ENCODE data around the gene GHR. TPM values are rescaled to one million over a fixed set of nuclear protein-coding genes. Genes with fewer than 3 reads are reported as not detected.

The GHR gene
- total RNA-seq, 1 experiment from 2014 or later, result 2.2 TPM

DNA sequence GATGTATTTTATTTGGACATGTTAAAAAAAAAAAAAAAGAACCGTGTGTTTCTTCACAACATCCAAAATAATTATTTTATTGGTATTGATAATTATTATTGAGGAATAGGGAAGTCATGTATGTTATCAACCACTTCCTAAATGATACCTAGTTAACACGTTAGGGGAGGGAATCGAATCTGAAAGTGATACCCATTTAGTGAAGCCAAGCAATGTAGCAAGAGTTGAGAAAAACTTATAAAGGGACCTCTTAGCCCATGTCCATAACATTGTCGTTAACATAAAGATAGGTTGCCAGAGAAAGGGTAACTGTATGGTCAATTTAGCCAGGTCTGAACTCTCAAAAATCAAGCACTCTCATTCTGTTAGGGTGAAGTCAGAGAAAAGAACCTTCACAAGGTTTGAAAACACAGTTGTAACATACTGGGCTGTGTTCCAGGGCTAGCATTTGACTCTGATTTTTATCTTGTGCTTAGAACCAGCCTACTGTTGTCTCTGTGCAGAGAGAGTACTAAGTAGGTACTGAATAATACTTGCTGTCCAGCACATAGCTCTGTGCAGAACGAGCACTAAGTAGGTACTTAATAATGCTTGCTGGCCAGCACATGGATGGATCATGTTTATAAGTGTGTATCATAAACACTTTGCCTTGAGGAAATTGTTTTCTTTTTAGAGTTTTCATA lies 60.4 kb downstream of the GHR start:
- Histone ChIP-seq H3K4me2 (ENCODE audit: low read length) (no peak overlapping the region), H2AFZ (ENCODE audit: low read length) (no peak overlapping the region), H3K36me3 (ENCODE audit: low read depth, low read length) (no peaks in the 10 kb centered on the region), H3K27ac (ENCODE audit: low read length) (no peak overlapping the region), H3K4me3 (ENCODE audit: low read length) (no peak overlapping the region), H3K4me1 (ENCODE audit: insufficient read depth, low read length) (peaks cover 5% of the 10 kb centered on the region; the same call in 1 of the 2 replicates), H4K20me1 (ENCODE audit: low read length) (no peaks in the 10 kb centered on the region), H3K27me3 (ENCODE audit: low read length) (no peaks in the 10 kb centered on the region), H3K79me2 (ENCODE audit: low read length) (no peaks in the 10 kb centered on the region), H3F3A (ENCODE audit: low read length, unreplicated experiment) (no peaks in the 10 kb centered on the region), H3K9me2 (replicated peaks; ENCODE audit: low read length) (no peaks in the 10 kb centered on the region), H3K9me3 (ENCODE audit: low read length) (no peaks in the 10 kb centered on the region), H3K9ac (ENCODE audit: low read length) (no peak overlapping the region)
- no peak for ATAC-seq
- DNase-seq, result no peak
- no TSS peak for BruUV-seq (replicated peaks)
- no peak for TF ChIP-seq EZH2phosphoT487 (IDR thresholded peaks at IDR 0.05; ENCODE audit: borderline replicate concordance, low read length)
- TF ChIP-seq, protein P1, sequence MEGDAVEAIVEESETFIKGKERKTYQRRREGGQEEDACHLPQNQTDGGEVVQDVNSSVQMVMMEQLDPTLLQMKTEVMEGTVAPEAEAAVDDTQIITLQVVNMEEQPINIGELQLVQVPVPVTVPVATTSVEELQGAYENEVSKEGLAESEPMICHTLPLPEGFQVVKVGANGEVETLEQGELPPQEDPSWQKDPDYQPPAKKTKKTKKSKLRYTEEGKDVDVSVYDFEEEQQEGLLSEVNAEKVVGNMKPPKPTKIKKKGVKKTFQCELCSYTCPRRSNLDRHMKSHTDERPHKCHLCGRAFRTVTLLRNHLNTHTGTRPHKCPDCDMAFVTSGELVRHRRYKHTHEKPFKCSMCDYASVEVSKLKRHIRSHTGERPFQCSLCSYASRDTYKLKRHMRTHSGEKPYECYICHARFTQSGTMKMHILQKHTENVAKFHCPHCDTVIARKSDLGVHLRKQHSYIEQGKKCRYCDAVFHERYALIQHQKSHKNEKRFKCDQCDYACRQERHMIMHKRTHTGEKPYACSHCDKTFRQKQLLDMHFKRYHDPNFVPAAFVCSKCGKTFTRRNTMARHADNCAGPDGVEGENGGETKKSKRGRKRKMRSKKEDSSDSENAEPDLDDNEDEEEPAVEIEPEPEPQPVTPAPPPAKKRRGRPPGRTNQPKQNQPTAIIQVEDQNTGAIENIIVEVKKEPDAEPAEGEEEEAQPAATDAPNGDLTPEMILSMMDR (conservative IDR thresholded peaks at IDR 0.05; ENCODE audit: low read depth, low read length), result no peak
- TF ChIP-seq EZH2 (IDR thresholded peaks at IDR 0.05; ENCODE audit: low read length, unreplicated experiment), result no peak
- intact Hi-C loops (cut with micrococcal nuclease), result no loop called here
- ChIA-PET POLR2A (ENCODE audit: unreplicated experiment) (no interaction called here), CTCF (no interaction called here)

DNA sequence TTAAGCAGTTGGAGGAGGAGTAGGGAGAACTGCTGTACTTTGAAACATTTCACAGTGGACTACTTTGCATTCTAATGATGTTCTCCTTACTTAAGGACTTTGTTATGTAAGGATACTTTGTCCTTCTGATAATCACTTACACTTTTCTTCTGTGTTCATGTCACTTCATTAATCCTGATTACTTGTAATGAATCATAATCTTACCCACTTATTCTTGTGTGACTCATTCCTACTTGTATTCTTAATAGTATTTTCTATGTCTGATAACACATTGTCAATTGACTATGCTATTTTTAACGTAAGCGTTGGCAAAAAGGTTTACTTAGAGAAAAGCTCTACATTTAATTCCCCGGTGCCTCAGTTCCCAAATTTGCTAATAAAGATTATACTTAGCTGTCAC lies 63.8 kb downstream of the GHR start:
- no TSS peak for BruUV-seq (replicated peaks)
- CTCF ChIA-PET, result no interaction called here

DNA sequence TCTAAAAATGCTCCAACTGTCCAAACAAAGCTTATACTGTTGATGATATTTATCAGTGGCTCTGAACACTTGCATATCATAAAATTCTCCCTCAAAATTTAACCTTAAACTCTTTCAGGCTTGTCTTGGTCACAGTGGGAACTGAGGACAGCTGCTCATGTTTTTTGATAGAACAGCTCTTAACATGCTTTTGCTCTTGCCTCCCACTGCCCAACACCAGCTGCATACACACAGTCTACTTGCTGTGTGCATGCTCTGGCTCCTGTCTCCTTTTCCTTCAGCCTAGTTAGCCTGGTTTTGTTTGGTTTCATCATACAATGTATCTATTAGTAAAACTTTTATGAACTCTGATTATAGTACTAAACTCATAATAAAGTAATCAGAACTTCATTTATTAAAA lies 64.6 kb downstream of the GHR start:
- intact Hi-C loops (cut with micrococcal nuclease), result no loop called here
- CTCF ChIA-PET, result no interaction called here
- BruUV-seq (replicated peaks), result no TSS peak

More for the DNA sequence above, 63.8 kb downstream of the GHR start:
- peaks cover 5% of the 10 kb centered on the region; the same call in 1 of the 2 replicates for H3K4me1 ChIP-seq (ENCODE audit: insufficient read depth, low read length)
- TF ChIP-seq EZH2phosphoT487 (IDR thresholded peaks at IDR 0.05; ENCODE audit: borderline replicate concordance, low read length) (no peak), EZH2 (IDR thresholded peaks at IDR 0.05; ENCODE audit: low read length, unreplicated experiment) (no peak)
- TF ChIP-seq, protein P1 (conservative IDR thresholded peaks at IDR 0.05; ENCODE audit: low read depth, low read length), result no peak
- H2AFZ ChIP-seq (ENCODE audit: low read length), result no peak overlapping the region
- DNase-seq, result no peak
- POLR2A ChIA-PET (ENCODE audit: unreplicated experiment), result no interaction called here
- no peaks in the 10 kb centered on the region for H3F3A ChIP-seq (ENCODE audit: low read length, unreplicated experiment)
- H3K9ac ChIP-seq (ENCODE audit: low read length), result no peak overlapping the region
- no peaks in the 10 kb centered on the region for H3K36me3 ChIP-seq (ENCODE audit: low read depth, low read length)
- no peaks in the 10 kb centered on the region for H3K27me3 ChIP-seq (ENCODE audit: low read length)
- H3K27ac ChIP-seq (ENCODE audit: low read length), result no peak overlapping the region
- H3K9me3 ChIP-seq (ENCODE audit: low read length), result no peaks in the 10 kb centered on the region
- intact Hi-C loops (cut with micrococcal nuclease), result no loop called here
- H4K20me1 ChIP-seq (ENCODE audit: low read length), result no peaks in the 10 kb centered on the region
- H3K79me2 ChIP-seq (ENCODE audit: low read length), result no peaks in the 10 kb centered on the region
- H3K4me2 ChIP-seq (ENCODE audit: low read length), result no peak overlapping the region
- ATAC-seq, result no peak
- H3K9me2 ChIP-seq (replicated peaks; ENCODE audit: low read length), result no peaks in the 10 kb centered on the region
- no peak overlapping the region for H3K4me3 ChIP-seq (ENCODE audit: low read length)

More for the DNA sequence above, 64.6 kb downstream of the GHR start:
- no peaks in the 10 kb centered on the region for H3K9me3 ChIP-seq (ENCODE audit: low read length)
- no peak overlapping the region for H3K4me2 ChIP-seq (ENCODE audit: low read length)
- no peaks in the 10 kb centered on the region for H3F3A ChIP-seq (ENCODE audit: low read length, unreplicated experiment)
- peaks cover 5% of the 10 kb centered on the region; the same call in 1 of the 2 replicates for H3K4me1 ChIP-seq (ENCODE audit: insufficient read depth, low read length)
- POLR2A ChIA-PET (ENCODE audit: unreplicated experiment), result no interaction called here
- no peak overlapping the region for H3K4me3 ChIP-seq (ENCODE audit: low read length)
- no peaks in the 10 kb centered on the region for H3K79me2 ChIP-seq (ENCODE audit: low read length)
- H3K27me3 ChIP-seq (ENCODE audit: low read length), result no peaks in the 10 kb centered on the region
- ATAC-seq, result no peak
- TF ChIP-seq, protein P1 (conservative IDR thresholded peaks at IDR 0.05; ENCODE audit: low read depth, low read length), result no peak
- TF ChIP-seq EZH2 (IDR thresholded peaks at IDR 0.05; ENCODE audit: low read length, unreplicated experiment), result no peak
- TF ChIP-seq EZH2phosphoT487 (IDR thresholded peaks at IDR 0.05; ENCODE audit: borderline replicate concordance, low read length), result no peak
- H3K27ac ChIP-seq (ENCODE audit: low read length), result no peak overlapping the region
- H4K20me1 ChIP-seq (ENCODE audit: low read length), result no peaks in the 10 kb centered on the region
- no peak overlapping the region for H3K9ac ChIP-seq (ENCODE audit: low read length)
- no peak for DNase-seq
- no peaks in the 10 kb centered on the region for H3K36me3 ChIP-seq (ENCODE audit: low read depth, low read length)
- H3K9me2 ChIP-seq (replicated peaks; ENCODE audit: low read length), result no peaks in the 10 kb centered on the region
- H2AFZ ChIP-seq (ENCODE audit: low read length), result no peak overlapping the region

Measured in PC-3 (cell line).